Measurements from ENCODE around the gene GRN.
"Not testable (repeated sequence)": the region's sequence is repeated elsewhere in the genome, so short reads cannot be mapped to it uniquely, and the experiment has no call there.

The GRN gene

GRCh38 chr17:44360826-44361225 lies 15.7 kb downstream of the GRN start:
- peak; percentile 62 for DNase-seq (ENCODE audit: low read depth, low spot score)

DNA sequence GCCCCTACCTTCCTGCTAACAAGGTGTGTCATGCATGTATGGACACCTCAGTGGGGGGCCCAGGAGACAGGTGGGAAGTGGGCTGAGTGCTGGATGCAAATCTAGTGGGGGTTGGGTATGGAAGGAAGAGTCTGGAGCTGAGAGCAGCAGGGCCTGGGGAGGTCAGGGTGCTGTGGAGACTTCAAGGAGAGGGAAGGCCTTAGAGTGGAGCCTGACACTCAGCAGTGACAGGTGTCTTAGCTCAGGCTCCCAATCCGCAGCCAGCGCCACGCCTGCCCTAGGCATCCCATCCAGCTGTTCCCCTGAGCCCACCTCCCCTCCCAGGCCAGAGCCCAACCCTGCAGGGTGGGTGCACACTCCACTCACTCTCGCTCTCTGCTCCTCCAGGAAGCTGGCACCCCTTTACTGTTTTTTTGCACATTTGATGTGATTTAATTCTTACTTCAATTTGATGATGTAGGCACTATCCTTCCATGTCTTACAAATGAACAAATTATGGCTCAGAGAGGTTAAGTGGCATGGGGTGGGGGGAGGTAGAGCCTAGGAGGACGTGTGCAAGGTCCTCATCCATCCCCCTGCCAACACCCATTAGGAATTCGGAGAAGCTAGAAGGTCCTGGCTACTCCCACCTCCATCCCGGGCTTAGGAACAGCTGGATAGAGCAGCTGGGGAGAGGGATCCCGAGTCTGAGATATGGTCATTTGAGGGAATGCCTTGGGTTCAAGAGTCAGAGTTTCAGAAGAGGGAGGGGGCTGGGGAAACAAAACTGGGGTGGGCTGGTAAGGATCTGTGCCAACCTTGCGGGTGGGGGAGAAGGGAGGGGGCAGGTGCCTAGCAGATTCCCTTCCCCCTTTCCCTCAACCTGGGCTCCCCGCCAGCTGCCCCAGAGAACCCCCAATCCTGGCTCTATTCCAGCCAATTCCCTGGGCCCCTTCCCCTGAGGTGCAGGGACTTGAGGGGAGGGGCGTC lies 16.5 kb downstream of the GRN start:
- no peak for DNase-seq (ENCODE audit: low read depth, low spot score)

DNA sequence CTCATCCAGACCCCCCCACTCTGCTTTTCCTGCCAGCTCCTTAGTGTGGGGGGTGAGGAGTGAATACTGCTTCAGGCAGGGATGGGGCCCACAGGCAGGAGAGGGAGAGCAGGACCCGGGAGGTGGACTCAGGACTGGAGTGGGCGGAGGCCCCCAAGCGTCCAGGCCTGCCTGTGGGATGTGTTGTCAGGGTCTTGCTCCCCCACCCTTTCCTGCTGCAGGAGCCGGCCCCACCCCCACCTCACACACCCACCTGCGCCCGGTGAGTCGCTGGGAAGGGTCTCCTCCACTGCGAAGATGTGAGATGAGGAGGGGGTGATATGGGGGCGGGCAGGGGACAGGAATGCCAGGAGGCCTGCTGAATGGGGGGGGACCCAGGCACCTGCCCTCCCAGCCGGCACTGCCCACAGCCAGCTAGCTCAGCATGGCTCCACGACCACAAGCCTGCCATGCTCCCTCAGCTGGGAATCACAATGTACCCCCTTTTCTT lies 17.4 kb downstream of the GRN start:
- DNase-seq (ENCODE audit: low read depth, low spot score) = no peak

DNA sequence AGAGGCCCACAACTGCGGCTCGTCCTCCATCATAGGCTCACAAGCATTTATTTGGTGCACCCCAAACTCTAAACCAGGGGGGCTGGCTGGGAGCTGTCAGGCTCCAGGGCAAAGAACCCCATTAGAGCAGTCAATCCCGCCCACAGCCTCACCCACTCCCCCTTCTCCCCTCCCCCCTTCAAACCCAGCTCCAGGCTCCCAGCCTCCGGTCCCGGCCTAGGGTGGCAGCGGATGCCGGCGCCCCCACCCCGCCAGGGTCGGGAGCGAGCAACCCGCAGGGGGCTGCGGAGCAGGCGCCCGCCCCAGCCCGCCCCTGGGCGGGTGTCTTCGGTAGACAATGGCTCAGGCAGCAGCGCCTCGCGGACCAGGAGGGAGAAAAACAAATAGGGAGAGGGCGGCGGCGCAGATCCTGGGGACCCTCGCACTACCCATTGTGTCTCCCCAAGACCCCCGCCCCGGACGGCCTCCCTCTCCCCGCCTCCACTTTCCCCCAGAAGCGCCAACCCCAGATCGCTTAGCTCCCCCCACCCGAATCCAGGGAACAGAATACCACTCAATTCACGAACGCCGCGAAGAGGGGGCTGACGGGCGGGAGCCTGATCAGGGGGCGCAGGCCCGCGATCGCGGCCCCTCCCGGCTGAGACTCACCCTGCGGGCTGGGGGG lies 18.0 kb downstream of the GRN start:
- DNase-seq (ENCODE audit: low read depth, low spot score) = peak; percentile 41

DNA sequence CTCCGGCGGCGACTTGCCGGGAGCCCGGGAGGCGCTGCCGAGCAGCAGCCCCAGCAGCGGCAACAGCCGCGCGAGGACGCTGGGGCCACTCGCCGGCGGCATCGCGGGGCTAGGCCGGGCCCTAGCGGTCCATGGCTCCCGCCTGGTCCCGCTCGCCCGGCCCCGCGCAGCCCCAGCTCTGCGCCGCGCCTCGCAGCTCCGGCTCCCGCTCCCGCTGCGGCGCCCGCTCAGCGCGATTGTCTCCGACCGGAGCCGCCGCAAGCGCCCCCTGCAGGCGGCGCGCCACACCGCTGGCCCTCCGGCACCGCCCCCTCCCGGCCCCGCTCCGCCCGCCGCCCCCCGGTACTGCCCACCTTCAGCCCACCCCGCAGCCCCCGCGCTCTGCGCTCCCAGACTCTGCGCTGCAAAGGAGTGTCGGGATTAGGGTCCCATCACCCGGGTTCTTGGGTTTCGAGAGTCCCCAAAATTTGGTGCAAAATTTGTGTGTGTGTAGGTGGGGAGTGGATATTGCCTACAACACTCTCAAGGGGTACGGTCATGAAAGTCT lies 18.6 kb downstream of the GRN start, which contains the start of gene FAM171A2:
FAM171A2 (minus strand) TSS at position 241 of the 547 bp plus-strand sequence; CDS start at position 102, 139 bp downstream.
- DNase-seq (ENCODE audit: low read depth, low spot score) = peak; percentile 88

DNA sequence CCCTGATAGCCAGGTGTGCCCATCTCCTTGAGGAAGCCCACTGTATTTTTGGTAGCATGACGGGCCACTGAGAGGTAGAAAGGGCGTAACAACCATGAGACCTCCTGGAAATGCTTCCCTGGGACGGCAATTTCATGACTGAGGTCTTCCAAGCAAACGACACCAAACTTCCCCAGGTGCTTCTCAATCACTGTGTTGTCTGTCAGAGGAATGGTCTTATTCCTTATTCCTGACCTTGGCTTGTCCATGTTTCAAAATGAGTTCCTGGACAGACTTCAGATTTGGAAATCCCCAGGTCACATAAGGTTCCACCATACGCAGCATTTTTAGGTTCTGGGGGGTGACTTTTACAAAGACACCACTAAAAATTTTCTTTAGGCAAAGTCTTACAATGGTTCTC lies 19.9 kb downstream of the GRN start:
- DNase-seq (ENCODE audit: low read depth, low spot score) = not testable (repeated sequence)

GRCh38 chr17:44367231-44367979 lies 22.3 kb downstream of the GRN start:
- no peak for DNase-seq (ENCODE audit: low read depth, low spot score)

DNA sequence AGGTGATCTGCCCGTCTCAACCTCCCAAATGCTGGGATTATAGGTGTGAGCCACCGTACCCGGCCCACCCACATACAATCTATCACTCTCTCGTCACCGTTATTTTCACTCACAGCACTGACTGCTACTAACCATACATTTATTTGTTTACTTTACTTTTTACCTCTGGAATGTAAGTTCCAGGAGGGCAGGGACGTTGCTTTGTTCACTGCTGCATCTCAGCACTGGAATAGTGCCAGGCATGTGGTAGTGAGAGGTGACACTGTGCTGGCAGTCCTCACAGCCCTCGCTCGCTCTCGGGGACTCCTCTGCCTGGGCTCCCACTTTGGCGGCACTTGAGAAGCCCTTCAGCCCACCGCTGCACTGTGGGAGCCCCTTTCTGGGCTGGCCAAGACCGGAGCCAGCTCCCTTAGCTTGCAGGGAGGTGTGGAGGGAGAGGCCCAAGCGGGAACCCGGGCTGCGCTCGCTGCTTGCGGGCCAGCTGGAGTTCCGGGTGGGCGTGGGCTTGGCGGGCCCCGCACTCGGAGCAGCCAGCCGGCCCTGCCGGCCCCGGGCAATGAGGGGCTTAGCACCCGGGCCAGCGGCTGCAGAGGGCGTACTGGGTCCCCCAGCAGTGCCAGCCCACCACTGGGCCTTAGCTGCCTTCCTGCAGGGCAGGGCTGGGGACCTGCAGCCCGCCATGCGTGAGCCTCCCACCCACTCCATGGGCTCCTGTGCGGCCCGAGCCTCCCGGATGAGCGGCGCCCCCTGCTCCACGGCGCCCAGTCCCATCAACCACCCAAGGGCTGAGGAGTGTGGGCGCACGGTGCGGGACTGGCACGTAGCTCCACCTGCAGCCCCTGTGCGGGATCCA lies 23.5 kb downstream of the GRN start:
- DNase-seq (ENCODE audit: low read depth, low spot score) = not testable (repeated sequence)

DNA sequence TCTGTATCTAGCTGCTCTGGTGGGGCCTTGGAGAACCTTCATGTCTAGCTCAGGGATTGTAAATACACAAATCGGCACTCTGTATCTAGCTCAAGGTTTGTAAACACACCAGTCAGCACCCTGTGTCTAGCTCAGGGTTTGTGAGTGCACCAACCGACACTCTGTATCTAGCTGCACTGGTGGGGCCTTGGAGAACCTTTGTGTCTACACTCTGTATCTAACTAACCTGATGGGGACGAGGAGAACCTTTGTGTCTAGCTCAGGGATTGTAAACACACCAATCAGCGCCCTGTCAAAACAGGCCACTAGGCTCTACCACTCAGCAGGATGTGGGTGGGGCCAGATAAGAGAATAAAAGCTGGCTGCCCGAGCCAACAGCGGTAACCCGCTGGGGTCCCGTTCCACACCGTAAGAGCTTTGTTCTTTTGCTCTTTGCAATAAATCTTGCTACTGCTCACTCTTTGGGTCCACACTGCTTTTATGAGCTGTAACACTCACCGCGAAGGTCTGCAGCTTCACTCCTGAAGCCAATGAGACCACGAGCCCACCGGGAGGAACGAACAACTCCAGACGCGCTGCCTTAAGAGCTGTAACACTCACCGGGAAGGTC lies 24.4 kb downstream of the GRN start:
- not testable (repeated sequence) for DNase-seq (ENCODE audit: low read depth, low spot score)

DNA sequence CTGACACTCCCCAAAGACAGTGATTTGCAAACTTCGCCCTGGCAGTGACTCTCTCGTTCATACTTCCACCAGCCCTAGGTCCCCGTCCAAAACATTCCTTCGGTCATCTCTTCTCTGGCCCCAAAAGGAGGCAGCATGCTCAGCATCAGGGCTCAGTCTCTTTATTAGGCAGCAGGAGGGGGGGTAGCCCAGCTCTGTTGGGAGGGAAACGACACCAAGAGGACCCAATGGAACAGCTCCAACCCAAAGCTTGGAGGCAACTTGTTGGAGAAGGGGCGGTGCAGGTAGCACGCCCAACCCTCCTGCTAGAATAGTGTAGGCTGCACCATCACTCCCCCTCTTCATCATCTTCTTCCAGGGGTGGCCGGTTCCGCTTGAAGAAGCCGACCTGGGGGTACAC lies 26.9 kb downstream of the GRN start:
- no peak for DNase-seq (ENCODE audit: low read depth, low spot score)

DNA sequence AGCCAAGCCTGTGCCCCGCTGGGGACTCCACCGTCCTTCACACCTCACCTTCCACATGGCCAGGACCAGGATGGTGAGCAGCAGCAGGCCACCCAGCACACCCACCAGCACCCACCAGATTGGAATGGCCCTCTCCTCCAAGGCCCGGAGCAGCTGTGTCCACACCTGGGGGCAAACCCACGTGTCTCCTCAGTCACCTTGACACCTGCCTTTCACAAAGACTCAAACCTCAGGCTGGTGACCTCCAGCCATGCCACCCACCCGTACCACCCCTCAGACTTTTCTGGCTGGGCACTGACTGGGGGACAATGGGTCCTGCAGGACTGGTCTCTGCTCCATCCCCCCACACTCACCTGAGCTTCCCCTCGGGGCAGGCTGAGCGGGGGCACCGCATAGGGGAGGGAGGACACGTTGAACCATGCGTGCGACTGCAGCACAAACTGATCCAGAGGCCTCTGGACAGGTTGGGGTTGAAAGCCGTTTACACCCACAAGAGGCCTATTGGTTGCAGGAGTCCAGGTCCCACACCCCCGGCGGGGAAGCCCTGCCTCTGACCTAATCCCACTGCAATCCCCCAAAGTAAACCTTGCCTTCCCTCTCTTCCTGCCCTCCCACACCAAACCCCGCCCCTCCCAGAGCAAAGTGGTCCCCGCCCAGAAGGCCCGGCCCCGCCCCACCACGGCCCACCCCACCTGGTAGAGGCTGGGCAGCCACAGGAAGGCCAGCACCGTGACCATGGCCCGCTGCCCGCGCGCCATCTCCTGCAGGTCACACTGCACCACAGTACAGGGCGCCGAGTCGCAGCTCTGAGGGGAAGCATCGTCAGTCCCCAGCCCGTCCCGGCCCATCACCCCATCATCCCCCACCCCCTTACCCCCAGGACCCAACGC lies 29.4 kb downstream of the GRN start:
- no peak for DNase-seq (ENCODE audit: low read depth, low spot score)

DNA sequence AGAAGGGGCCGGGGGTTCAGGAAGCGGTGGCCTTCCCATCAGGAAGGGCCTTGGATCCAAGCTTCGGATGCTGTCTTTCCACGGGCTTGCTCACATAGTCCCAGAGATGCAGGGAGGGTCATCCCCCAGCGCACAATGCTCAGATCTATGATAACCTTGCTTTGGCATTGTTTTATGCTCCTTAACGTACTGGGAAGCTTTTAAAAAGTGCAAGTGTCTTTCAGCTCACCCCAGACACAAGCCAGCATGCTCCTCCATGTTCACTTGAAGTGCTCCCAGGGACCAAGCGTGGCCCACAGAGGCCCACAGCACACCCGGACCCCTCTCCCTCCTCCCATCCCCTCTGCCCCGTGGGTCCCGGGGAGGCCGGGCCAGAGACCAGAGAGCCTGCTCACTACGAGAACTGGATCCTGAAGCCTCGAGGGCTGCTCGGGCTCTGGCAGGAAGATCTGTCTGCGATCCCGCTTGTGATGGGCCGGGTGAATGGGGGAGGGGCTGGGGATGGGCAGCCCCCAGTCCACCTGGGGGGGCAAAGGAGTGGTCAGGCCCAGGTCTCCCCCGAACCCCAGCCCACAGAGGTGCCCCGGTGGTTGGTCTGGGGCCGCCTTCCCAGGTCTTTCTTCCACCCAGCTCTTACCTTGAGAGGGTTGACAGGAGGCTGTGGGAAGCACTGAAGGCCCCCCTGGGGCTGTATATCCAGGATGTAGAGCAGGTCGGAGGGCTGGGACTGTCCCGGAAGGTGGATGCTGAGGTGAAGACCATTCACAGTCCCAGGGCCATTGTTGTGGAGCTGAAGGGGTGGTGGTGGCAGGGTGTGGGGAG lies 30.3 kb downstream of the GRN start:
- no peak for DNase-seq (ENCODE audit: low read depth, low spot score)

- DNase-seq (ENCODE audit: low read depth, low spot score) = peak; percentile 31
Measured at GRCh38 chr17:44376124-44376523, 31.0 kb downstream of the GRN start.

GRCh38 chr17:44376779-44377178 lies 31.7 kb downstream of the GRN start:
- DNase-seq (ENCODE audit: low read depth, low spot score) = no peak

GRCh38 chr17:44378171-44378705 lies 33.1 kb downstream of the GRN start:
- DNase-seq (ENCODE audit: low read depth, low spot score) = no peak

- no peak for DNase-seq (ENCODE audit: low read depth, low spot score)
Measured at GRCh38 chr17:44379887-44380286, 34.8 kb downstream of the GRN start.

DNA sequence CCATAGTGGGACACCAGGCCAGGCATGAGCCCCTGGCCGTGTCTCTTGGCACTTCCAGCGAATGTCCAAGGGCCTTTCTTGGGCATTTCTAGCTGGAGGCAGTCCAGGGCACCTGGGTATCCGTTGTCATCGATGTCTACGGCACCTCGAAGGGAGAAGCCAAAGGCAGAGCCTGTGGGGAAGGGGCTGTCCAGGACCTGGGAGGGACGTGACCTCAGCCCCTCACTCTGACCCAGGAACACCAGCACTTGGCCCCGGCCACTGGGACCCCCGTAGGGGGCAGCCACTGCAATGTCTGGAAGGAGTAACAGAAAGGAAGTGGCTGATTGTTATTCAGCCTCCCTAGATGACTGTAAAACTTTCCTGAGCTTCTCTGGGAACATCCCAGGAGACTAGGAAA lies 35.7 kb downstream of the GRN start:
- no peak for DNase-seq (ENCODE audit: low read depth, low spot score)

- DNase-seq (ENCODE audit: low read depth, low spot score) = no peak
Measured at GRCh38 chr17:44381810-44382305, 36.8 kb downstream of the GRN start.
